H9 (cell line): ENCODE data around the gene LLGL2. TPM values are rescaled to one million over a fixed set of nuclear protein-coding genes. Genes with fewer than 3 reads are reported as not detected.

ENCODE experiments used
- DNase-seq: peaks from one replicate; pipeline ENCODE4 v3.0.0-alpha.2; 2017
- H2AFZ ChIP-seq: one replicate; pipeline ENCODE4 v1.6.1; 2013; ENCODE audit warnings: mild to moderate bottlenecking, low read length, control low read depth, moderate library complexity
- H2AK5ac ChIP-seq: 2 replicates; pipeline ENCODE4 v1.6.1; 2013; ENCODE audit warnings: low read length, control low read depth, mixed read lengths; ENCODE audit not compliant: insufficient read length
- H2BK120ac ChIP-seq: one replicate; pipeline ENCODE4 v1.6.1; 2013; ENCODE audit warnings: low read depth, mild to moderate bottlenecking, low read length, control low read depth, inconsistent platforms; ENCODE audit not compliant: poor library complexity, severe bottlenecking
- H2BK12ac ChIP-seq: 2 replicates; pipeline ENCODE4 v1.6.1; 2013; ENCODE audit warnings: low read length, control low read depth, mixed read lengths, low read depth; ENCODE audit not compliant: insufficient read length
- H2BK15ac ChIP-seq: 2 replicates; pipeline ENCODE4 v1.6.1; 2013; ENCODE audit warnings: low read depth, low read length, control low read depth
- H2BK20ac ChIP-seq: one replicate; pipeline ENCODE4 v1.6.1; 2013; ENCODE audit warnings: low read depth, mild to moderate bottlenecking, low read length, control low read depth, inconsistent platforms; ENCODE audit not compliant: poor library complexity, severe bottlenecking
- H2BK5ac ChIP-seq: 2 replicates; pipeline ENCODE4 v1.6.1; 2013; ENCODE audit warnings: low read length, control low read depth, mixed read lengths; ENCODE audit not compliant: insufficient read length
- H3K14ac ChIP-seq: 2 replicates; pipeline ENCODE4 v1.6.1; 2013; ENCODE audit warnings: low read length, control low read depth; ENCODE audit not compliant: insufficient read depth
- H3K18ac ChIP-seq: 2 replicates; pipeline ENCODE4 v1.6.1; 2013; ENCODE audit warnings: low read depth, mild to moderate bottlenecking, mixed read lengths, low read length, control low read depth; ENCODE audit not compliant: insufficient read length
- H3K23ac ChIP-seq: 2 replicates; pipeline ENCODE4 v1.6.1; 2013; ENCODE audit warnings: low read length, control low read depth, mixed read lengths, low read depth; ENCODE audit not compliant: insufficient read length
- H3K23me2 ChIP-seq: 2 replicates; pipeline ENCODE4 v1.6.1; 2013; ENCODE audit warnings: low read depth, mild to moderate bottlenecking, mixed read lengths, low read length, control low read depth; ENCODE audit not compliant: insufficient read length, poor library complexity, severe bottlenecking
- H3K27ac ChIP-seq: 2 replicates; pipeline ENCODE4 v1.5.1; 2013; ENCODE audit warnings: low read length, control low read depth, mixed read lengths, low read depth; ENCODE audit not compliant: insufficient read length
- H3K27me3 ChIP-seq: 2 replicates; pipeline ENCODE4 v1.6.1; 2013; ENCODE audit warnings: low read length, control low read depth, inconsistent platforms; ENCODE audit not compliant: insufficient read depth
- H3K4ac ChIP-seq: 2 replicates; pipeline ENCODE4 v1.6.1; 2013; ENCODE audit warnings: low read depth, mild to moderate bottlenecking, control low read depth, inconsistent platforms, low read length, moderate library complexity
- H3K4me1 ChIP-seq: 2 replicates; pipeline ENCODE4 v1.6.1; 2013; ENCODE audit warnings: low read length, control low read depth, inconsistent platforms; ENCODE audit not compliant: insufficient read depth
- H3K4me2 ChIP-seq: 2 replicates; pipeline ENCODE4 v1.6.1; 2013; ENCODE audit warnings: low read length, control low read depth, mixed read lengths; ENCODE audit not compliant: insufficient read length, insufficient read depth
- H3K56ac ChIP-seq: 2 replicates; pipeline ENCODE4 v1.6.1; 2013; ENCODE audit warnings: low read depth, mild to moderate bottlenecking, mixed read lengths, low read length, control low read depth; ENCODE audit not compliant: insufficient read length
- H3K79me1 ChIP-seq: 2 replicates; pipeline ENCODE4 v1.6.1; 2013; ENCODE audit warnings: low read depth, mild to moderate bottlenecking, moderate library complexity, low read length, control low read depth, inconsistent platforms; ENCODE audit not compliant: insufficient read depth, poor library complexity, severe bottlenecking
- H3K79me2 ChIP-seq: 2 replicates; pipeline ENCODE4 v1.6.1; 2013; ENCODE audit warnings: low read length, control low read depth, inconsistent platforms; ENCODE audit not compliant: insufficient read depth
- H3K9ac ChIP-seq: 2 replicates; pipeline ENCODE4 v1.6.1; 2013; ENCODE audit warnings: low read length, control low read depth, mixed read lengths; ENCODE audit not compliant: insufficient read length; ENCODE audit errors: extremely low read depth
- H3K9me3 ChIP-seq: one replicate; pipeline ENCODE4 v1.6.1; 2013; ENCODE audit warnings: low read depth, low read length, inconsistent platforms; ENCODE audit not compliant: control insufficient read depth
- H3T11ph ChIP-seq: one replicate; pipeline ENCODE4 v1.6.1; 2013; ENCODE audit warnings: mild to moderate bottlenecking, low read length, control low read depth, inconsistent platforms
- H4K20me1 ChIP-seq: one replicate; pipeline ENCODE4 v1.6.1; 2013; ENCODE audit not compliant: control insufficient read depth, insufficient read length, insufficient read depth
- H4K5ac ChIP-seq: 2 replicates; pipeline ENCODE4 v1.6.1; 2013; ENCODE audit warnings: low read depth, mild to moderate bottlenecking, mixed read lengths, low read length, control low read depth; ENCODE audit not compliant: insufficient read length
- H4K8ac ChIP-seq: replicated peaks from 2 replicates; pipeline ENCODE4 v1.6.1; 2013; ENCODE audit warnings: low read length, control low read depth, mixed read lengths, low read depth; ENCODE audit not compliant: insufficient read length
- H4K91ac ChIP-seq: 2 replicates; pipeline ENCODE4 v1.6.1; 2013; ENCODE audit warnings: low read depth, mild to moderate bottlenecking, moderate library complexity, mixed read lengths, low read length, control low read depth; ENCODE audit not compliant: insufficient read length
- H3K27ac Mint-ChIP-seq, 3 experiments: 2 replicates in 2 of 3; 3 replicates in 1 of 3; pipeline ENCODE4 v1.8.0; 2020 to 2021; ENCODE audit warnings: mixed read lengths in 3 of 3, mild to moderate bottlenecking in 1 of 3, moderate library complexity in 1 of 3
- H3K27me3 Mint-ChIP-seq: 2 replicates; pipeline ENCODE4 v1.8.0; 2021; ENCODE audit warnings: low read depth, mild to moderate bottlenecking, moderate library complexity, mixed read lengths
- H3K36me3 Mint-ChIP-seq, 3 experiments: 2 replicates in 2 of 3; 3 replicates in 1 of 3; pipeline ENCODE4 v1.8.0; 2020 to 2021; ENCODE audit warnings: low read depth in 3 of 3, mixed read lengths in 3 of 3; ENCODE audit not compliant: insufficient read depth in 1 of 3
- H3K4me1 Mint-ChIP-seq, 2 experiments: 2 replicates each; pipeline ENCODE4 v1.8.0; 2020; ENCODE audit warnings: mixed read lengths in 2 of 2
- H3K4me3 Mint-ChIP-seq, 2 experiments: 2 replicates in 1 of 2; 3 replicates in 1 of 2; pipeline ENCODE4 v1.8.0; 2020 to 2021; ENCODE audit warnings: mild to moderate bottlenecking in 2 of 2, mixed read lengths in 2 of 2, moderate library complexity in 1 of 2
- H3K9me3 Mint-ChIP-seq, 2 experiments: 2 replicates in 1 of 2; 3 replicates in 1 of 2; pipeline ENCODE4 v1.8.0; 2020; ENCODE audit warnings: mild to moderate bottlenecking in 2 of 2, mixed read lengths in 2 of 2, moderate library complexity in 1 of 2
- CTCF ChIP-seq: fragments of 200-600 bp; sonication (generic); conservative IDR thresholded peaks from 3 replicates; pipeline ENCODE4 v1.8.0; 2021; ENCODE audit warnings: antibody characterized with exemption, mild to moderate bottlenecking
- WGBS: extraction: QIAGEN DNeasy Blood & Tissue Kit; methylation state at CpG from one replicate; pipeline ENCODE4 v1.1.7; 2013; ENCODE audit warnings: missing lambda C conversion rate, low lambda C conversion rate, mixed read lengths; ENCODE audit not compliant: insufficient read length; ENCODE audit errors: extremely low coverage; 5-methylcytosine and 5-hydroxymethylcytosine counted together
- total RNA-seq: library from RNA; stranded (reverse); gene quantifications from 2 replicates; pipeline ENCODE4 v1.2.1, GENCODE V29; 2021

Gene LLGL2
- total RNA-seq, 1 experiment from 2014 or later, result 90.4 TPM

- Histone ChIP-seq H3K4ac (no peak overlapping the region), H3K79me2 (no peaks in the 10 kb centered on the region), H3K18ac (no peak overlapping the region), H2BK120ac (no peak overlapping the region), H2BK20ac (no peak overlapping the region), H2AFZ (no peak overlapping the region), H3K9me3 (no peaks in the 10 kb centered on the region), H3K4me2 (no peak overlapping the region), H3K27ac (no peak overlapping the region), H2BK15ac (no peak overlapping the region), H3K9ac (no peak overlapping the region), H3K4me1 (no peaks in the 10 kb centered on the region), H3K56ac (no peak overlapping the region), H4K5ac (no peak overlapping the region), H3K23ac (no peak overlapping the region), H3T11ph (no peak overlapping the region), H3K23me2 (no peaks in the 10 kb centered on the region), H2AK5ac (no peak overlapping the region), H3K14ac (no peak overlapping the region), H4K8ac (no peak overlapping the region), H3K27me3 (no peaks in the 10 kb centered on the region), H4K20me1 (no peaks in the 10 kb centered on the region), H2BK5ac (no peak overlapping the region), H3K79me1 (no peaks in the 10 kb centered on the region), H2BK12ac (no peak overlapping the region), H4K91ac (no peak overlapping the region)
- no peak overlapping the region for H3K4me3 Mint-ChIP-seq
- H3K9me3 Mint-ChIP-seq, result no peaks in the 10 kb centered on the region
- no peak for DNase-seq
- H3K27ac Mint-ChIP-seq, result no peak overlapping the region
- whole genome bisulfite sequencing, result no CpG with 5 or more reads among the region's 15 CpGs
- peaks cover 2 to 19% (median 4%) of the 10 kb centered on the region in 3 experiments; a peak in 5 of 7 replicates for H3K36me3 Mint-ChIP-seq
- TF ChIP-seq CTCF, result no peak
- H3K4me1 Mint-ChIP-seq, result no peaks in the 10 kb centered on the region
- H3K27me3 Mint-ChIP-seq, result peaks cover 1% of the 10 kb centered on the region; the same call in 1 of the 2 replicates
Observed at GRCh38 chr17:75571197-75571884, 45.8 kb downstream of the LLGL2 start.
